HG03095 (cell line): ENCODE measurements around the gene ATP5F1A.
"Not testable (repeated sequence)": the region's sequence is repeated elsewhere in the genome, so short reads cannot be mapped to it uniquely, and the experiment has no call there.

ENCODE experiments used
- ATAC-seq: cut with Tn5 transposase; IDR thresholded peaks from one replicate; pipeline ENCODE4 v1.9.1; 2021; ENCODE audit warnings: moderate library complexity; ENCODE audit not compliant: unreplicated experiment

Gene ATP5F1A

GRCh38 chr18:46048641-46049040 lies 49.5 kb downstream of the ATP5F1A start:
- no peak for ATAC-seq

GRCh38 chr18:46047369-46047768 lies 50.7 kb downstream of the ATP5F1A start:
- ATAC-seq: not testable (repeated sequence)

GRCh38 chr18:46046688-46047087 lies 51.4 kb downstream of the ATP5F1A start:
- ATAC-seq: no peak

GRCh38 chr18:46046126-46046525 lies 52.0 kb downstream of the ATP5F1A start:
- ATAC-seq: no peak

GRCh38 chr18:46042571-46043123 lies 55.4 kb downstream of the ATP5F1A start:
- no peak for ATAC-seq

- ATAC-seq: no peak
These were observed 57.4 kb downstream of the ATP5F1A start for GRCh38 chr18:46040747-46041104.

GRCh38 chr18:46040033-46040746 lies 57.9 kb downstream of the ATP5F1A start:
- no peak for ATAC-seq

- ATAC-seq: no peak
These were observed 60.4 kb downstream of the ATP5F1A start for GRCh38 chr18:46037512-46038305.

GRCh38 chr18:46035696-46036680 lies 62.1 kb downstream of the ATP5F1A start:
- no peak for ATAC-seq

- no peak for ATAC-seq
These were observed 63.9 kb downstream of the ATP5F1A start for GRCh38 chr18:46034230-46034629.

GRCh38 chr18:46031741-46032140 lies 66.4 kb downstream of the ATP5F1A start:
- no peak for ATAC-seq
